RPMI7951 (cell line): ENCODE measurements around the gene MAD1L1. TPM values are rescaled to one million over a fixed set of nuclear protein-coding genes. Genes with fewer than 3 reads are reported as not detected.
"Not testable (repeated sequence)": the region's sequence is repeated elsewhere in the genome, so short reads cannot be mapped to it uniquely, and the experiment has no call there.

ENCODE experiments used
- DNase-seq: peaks from one replicate; pipeline ENCODE4 v3.0.0-alpha.2; 2012; ENCODE audit warnings: low read depth
- total RNA-seq: library from RNA; depleted of rRNA; stranded (reverse); fragments of >200 nt; shearing (Covaris generic); gene quantifications from 2 replicates; pipeline ENCODE4 v1.2.3, GENCODE V29; 2014

MAD1L1 gene
- total RNA-seq, 1 experiment from 2014 or later = 133 TPM

DNA sequence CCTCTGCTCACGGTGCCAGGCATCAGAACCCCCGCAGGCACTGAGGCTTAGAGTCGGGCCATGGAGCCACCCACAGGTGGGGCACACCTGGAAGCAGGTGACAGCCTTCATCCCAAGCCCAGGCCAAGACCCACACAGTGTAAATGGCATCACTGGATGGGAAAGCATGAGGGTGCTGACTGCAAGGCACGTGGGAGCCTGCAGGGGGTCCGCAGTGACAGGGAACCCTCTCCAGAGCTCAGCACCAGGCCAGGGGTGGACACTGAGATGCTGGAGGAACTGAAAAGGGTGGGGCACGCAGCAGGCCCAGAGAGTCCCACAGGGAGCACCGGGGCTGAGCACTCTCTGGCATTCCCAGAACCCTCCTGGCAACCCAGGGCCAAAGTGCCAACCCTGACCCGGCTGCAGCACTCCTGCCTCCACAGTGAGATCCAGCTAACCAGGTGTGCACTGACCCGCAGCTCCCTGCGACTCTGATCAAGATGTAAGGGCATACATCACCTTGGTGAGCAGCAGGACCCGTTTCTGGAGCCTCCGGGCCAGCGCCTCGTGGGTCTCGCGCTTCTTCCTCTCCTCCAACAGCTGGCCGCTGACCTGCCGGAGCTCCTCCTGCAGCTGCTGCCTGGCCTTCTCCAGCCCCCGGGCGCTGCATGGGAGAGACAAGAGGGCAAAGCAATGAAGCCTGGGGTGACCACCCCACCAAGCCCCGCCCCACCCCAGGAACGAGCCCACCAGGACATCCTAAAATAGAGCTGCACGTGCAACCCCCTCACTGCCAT is 163.9 kb downstream of the MAD1L1 start:
- DNase-seq = no peak

DNA sequence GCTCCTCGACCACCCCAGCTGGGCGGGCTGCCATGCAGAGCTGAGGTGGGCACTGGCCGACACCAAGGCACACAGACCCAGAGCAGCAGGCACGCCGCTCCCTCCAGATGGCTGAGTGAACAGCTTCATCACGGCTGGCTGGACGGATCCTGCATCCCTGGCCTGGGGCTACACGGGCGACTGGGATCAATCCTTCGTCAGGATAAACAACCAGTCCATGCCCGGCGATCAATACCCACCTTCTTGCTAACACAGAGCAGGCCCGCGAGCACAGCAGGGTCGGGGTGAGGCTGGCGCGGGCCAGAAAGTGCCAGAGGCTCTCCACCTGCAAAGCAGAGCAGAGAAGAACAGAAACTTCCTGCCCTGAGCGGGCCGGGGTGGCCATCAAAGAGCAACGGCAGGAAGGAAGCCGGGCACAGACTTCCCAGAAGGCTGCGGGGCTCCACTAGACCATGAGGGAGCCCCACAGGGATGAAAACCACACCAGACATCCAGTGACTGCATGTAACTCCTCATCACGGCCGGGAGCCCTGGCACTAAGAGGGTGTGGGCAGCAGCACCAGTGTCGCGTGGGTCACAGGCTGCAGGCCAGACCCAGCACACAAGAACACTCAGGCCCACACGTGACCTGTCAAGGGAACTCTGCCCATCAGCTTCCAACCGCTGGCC is 166.4 kb downstream of the MAD1L1 start:
- no peak for DNase-seq

DNA sequence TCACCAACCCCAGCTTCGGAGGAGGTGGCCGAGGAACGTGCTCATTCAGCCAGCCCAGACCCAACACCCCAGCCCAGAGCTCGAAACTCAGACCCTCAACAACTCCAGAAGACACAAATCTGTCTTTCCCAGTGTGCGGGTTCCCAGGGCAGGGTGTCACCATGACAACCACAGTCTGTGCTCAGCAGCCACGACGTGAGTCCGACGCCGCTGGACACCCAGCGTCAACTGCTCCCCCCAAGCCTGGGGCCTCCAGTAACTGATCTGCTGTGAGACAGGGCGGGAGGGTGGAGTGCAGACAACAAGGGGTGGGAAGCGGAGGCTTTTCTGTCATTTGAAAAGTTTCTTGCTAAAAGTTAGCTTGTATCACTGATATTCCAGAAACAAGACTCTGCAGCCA is 167.2 kb downstream of the MAD1L1 start:
- no peak for DNase-seq

DNA sequence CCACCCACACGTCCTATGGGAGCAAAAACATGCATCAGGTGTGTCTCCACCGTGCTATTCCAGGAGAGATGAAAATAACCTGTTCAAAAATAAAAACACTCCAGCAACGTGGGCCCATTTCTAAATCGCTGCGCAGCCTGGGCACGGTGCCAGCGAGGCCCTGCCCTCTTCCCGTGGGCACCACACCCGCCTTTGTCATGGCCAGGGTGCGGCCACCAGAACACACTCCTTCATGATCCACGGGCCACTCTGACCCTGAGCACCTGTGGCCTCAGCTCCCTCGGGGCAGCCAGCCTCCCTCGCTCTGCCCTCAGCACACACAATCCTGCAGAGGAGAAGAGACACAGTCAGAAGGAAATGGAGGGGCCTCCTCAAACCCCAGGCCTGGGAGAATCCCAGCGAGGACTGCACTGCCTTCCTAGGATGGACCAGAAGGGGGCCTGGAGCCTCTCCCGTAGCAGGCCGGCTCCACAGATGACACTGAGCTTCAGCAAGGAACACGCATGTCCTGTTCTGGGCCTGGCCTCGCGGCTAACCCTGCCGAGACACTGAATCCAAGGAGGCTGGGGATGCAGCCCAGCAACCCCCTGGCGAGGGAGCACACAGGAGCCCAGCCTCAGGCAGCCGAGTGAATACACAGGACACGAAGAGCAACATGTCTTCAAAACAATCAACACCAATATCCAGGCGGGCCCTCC is 169.0 kb downstream of the MAD1L1 start:
- DNase-seq = no peak

DNA sequence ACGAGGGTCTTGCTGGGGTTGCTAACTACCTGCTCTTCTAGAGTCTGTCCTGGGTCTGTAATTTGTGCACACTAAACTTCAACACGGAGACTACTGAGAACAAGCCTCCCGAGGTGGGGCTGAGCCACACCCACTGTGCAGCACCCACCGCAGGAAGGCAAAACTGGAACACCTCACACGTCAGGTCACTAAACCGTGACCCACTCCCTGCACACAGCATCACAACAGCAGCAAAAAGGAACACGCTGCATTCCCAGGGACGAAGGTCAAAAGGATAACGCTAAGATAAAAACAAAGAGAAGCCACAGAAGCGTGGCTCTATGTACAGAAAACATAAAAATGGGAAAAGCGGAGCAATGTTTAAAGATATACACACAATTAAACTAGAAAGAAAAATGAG is 170.1 kb downstream of the MAD1L1 start:
- no peak for DNase-seq

DNA sequence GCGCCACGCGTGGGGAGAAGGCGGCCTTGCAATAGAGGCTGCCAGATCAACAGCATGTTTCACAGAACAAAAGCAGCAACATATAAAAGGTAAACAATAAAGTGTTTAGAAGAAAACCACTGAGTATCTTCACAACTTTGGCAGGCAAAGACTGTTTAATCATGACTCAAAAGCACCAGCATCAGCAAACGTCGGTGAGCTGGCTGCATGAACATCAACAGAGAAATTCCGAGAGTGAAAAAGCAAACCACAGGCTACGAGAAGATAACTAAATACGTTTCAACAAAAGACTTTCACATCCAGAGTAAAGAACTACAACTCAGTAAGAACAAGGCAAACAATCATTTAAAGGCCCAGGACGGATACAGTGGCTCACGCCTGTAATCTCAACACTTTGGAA is 172.0 kb downstream of the MAD1L1 start:
- DNase-seq = no peak

DNA sequence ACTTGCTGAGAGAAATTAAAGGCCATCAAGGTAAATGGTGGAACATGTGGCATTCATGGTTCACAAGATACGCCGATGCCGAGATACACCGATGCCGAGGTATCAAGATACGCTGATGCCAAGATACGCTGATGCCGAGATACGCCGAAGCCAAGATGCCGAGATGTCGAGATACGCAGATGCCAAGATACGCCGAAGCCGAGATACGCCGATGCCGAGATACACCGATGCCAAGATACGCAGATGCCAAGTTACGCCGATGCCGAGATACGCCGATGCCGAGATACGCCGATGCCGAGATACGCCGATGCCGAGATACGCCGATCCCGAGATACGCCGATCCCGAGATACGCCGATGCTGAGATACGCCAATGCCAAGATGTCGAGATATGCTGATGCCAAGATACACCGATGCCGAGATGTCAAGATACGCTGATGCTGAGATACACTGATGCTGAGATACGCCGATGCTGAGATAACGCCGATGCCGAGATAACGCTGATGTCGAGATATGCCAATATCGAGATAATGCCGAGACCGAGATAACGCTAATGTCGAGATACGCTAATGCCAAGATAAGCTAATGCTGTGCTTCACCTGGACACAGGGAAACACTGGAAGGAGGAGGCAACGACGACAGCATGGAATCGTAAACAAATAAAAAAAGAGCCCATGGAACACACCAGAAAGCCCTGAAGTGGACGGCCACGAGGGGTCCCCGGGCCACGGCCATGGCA is 172.6 kb downstream of the MAD1L1 start:
- no peak for DNase-seq

DNA sequence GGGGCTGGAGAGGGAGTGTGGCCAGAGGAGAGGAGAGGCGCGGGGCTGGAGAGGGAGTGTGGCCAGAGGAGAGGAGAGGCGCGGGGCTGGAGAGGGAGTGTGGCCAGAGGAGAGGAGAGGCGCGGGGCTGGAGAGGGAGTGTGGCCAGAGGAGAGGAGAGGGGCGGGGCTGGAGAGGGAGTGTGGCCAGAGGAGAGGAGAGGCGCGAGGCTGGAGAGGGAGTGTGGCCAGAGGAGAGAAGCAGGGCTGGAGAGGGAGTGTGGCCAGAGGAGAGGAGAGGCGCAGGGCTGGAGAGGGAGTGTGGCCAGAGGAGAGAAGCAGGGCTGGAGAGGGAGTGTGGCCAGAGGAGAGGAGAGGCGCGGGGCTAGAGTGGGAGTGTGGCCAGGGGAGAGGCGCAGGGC is 174.5 kb downstream of the MAD1L1 start:
- DNase-seq = not testable (repeated sequence)

DNA sequence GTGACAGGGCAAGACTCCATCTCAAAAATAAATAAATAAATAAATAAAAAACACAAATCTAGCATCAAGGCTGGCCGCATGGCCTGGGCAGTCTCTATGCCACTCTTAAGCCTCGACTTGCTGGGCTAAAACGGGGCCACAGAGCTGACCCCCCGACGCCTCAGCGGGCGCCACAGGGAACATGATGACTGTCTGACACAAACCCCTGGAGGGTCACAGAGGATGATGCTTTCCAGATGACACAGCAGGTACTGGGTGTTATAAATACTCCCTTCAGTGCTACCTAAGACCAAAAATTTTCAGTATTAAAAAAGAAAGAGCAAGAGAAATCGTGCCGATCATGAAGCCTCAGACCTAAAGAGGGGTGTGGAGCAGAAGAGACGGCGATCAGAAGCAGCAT is 176.8 kb downstream of the MAD1L1 start:
- no peak for DNase-seq

DNA sequence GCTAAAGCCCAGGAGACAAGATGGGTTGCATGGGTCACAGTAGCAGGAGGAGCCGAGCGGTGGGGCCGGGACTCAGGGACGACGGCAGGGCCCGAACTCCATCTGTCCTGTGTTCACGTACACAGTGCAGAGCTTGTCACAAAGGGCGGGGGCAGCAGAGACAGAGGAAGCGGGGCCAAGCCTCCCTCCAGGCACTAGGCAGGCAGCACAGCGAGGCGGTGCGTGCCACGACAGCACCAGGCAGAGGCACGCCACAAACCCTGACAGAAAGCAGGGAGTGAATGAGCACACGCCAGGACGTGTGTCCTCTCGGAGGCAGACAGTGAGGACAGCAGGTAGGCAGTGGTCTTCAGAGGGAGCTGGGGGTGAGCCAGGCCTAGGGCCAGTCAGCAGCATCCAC is 177.8 kb downstream of the MAD1L1 start:
- no peak for DNase-seq

DNA sequence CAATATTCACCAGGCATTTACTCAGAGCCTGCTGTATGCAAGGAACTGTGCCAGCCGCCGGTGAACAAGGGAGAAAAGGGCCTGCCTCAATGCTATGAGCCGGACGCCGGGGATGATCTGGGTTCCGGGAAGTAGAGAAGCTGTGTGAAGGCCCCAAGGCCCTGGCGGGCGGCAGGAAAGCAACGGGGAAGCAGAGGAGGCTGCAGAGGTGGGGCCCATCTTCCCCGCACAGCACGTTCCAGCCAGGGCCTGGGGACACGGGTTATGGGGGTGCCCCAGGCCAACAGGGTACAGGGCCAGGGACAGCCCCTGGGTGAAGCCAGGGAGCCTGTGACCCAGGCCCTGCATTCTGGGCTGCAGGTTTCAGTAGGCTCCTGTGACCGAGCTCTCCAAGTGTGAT is 179.3 kb downstream of the MAD1L1 start:
- no peak for DNase-seq

DNA sequence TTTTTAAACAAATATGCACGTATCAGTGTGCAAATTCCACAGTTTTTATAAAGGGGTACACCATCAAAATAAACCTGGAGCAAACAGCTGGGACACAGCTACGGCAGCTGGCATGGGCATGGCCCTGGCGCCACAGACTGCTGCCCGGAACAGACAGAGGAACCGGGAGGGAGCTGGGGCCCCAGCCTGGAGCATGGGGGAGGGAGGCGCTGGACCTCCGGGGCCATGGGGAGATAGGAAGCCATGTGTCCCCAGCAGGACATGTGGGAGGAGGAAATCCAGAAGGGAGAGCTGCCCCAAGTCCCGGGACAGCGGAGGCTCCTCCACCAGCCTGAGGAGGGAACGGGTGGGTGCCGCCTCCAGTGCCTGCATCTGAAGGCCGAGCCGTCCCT is 180.1 kb downstream of the MAD1L1 start:
- DNase-seq = no peak

DNA sequence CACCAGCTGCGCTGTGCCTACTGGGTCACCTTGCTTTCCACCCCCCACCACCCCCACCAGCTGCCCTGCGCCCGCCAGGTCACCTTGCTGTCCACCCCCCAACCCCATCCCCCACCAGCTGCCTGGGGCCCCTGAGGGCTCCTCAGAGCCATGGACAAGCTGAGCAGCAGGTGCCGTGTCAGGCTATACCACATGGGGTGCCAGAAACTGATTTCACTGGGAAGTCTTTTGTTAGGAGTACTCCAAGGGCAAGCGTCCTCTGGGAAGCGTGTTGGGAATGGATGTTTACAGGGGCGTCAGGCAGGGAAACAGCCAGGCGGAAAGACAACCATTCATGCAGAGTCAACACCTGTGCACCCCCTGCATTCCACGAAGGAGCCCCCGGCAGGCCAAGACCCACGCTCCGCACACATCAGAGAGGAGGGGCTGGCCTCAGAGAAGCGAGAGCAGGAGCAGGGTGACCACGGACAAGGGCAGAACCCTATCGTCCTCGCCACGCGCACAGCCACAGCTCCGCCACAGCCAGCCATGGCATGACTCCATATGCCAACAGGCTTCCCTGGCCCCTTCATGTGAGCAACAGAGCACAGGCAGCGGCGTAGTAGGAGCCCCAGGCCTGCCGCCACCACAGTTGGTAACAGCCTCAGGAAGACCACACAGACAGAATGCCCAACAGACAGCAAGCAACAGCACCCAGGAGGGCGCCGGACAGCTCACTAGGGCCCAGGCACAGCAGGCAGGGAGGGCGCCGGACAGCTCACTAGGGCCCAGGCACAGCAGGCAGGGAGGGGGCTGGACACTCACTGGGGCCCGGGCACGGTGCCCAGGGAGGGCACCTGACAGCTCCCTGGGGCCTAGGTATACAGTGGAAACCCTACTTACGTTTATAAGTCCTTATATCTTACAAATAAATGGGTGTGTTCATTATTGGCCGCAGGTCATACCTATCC is 180.8 kb downstream of the MAD1L1 start:
- DNase-seq = no peak

DNA sequence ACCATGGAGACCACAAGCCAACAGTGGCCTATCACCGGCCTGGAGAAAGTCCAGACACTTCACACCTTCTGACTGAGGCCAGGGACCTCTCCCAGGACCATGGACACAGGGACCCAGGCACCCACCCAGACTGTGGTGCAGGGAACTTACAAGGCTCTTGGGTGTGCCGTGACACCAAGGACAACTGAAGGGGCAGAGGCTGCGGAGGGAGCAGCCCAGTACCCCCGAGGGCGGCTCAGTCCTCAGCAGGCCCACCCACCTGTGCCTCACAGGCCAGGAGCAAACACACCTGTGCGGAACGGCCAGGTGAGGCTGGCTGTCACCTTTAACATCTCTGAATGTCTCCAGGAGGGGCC is 182.3 kb downstream of the MAD1L1 start:
- no peak for DNase-seq

DNA sequence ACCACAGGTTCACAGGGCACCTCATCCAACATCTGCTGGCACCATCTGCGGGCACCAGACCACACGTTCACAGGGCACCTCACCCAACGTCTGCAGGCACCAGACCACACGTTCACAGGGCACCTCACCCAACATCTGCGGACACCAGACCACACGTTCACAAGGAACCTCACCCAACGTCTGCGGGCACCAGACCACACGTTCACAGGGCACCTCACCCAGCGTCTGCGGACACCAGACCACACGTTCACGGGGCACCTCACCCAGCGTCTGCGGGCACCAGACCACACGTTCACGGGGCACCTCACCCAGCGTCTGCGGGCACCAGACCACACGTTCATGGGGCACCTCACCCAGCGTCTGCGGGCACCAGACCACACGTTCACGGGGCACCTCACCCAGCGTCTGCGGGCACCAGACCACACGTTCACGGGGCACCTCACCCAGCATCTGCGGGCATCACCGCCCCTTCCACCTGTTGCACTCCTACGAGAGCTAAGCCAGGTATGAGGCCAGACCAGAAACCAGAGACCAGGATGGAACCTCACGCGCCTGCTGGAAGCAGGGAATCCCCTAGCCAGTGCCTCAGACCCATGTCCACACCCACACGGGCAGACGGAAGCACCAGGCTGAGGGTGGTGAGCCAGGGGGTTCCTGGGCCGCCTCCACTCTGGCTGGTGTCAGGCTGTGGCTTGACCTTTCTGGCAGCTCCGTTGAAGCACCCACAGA is 182.8 kb downstream of the MAD1L1 start:
- DNase-seq = no peak

DNA sequence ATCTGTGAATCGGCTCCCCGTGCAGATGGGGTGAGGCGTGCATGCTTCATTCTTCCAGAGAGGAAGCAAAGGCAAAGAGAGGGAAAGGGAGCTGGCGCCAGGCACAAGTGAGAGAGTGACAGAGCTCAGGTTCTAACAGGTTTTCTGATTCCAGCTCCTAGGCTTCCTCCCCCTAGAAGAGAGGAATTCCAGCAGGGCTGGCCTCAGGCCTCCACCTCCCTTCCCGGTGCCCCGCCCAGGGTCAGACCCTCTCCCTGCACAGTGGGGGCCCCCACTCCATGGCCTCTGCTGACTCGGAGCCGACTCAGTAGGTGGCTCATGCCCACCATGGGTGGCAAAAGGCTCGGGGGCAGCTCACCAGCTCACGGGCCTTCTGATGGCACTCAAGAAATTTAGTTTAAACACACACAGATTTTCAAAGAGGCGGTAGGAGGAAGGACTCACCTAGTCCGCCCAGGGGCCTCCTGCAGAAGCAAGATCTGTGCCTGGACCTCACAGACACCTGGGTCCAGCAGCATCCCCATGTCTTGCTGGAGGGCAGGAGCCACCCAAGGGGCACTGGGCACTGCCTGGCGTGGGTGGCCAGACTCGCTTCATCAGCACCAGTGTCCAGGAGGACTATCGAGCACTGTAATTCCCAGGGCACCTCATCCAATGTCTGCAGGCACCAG is 183.5 kb downstream of the MAD1L1 start:
- no peak for DNase-seq

DNA sequence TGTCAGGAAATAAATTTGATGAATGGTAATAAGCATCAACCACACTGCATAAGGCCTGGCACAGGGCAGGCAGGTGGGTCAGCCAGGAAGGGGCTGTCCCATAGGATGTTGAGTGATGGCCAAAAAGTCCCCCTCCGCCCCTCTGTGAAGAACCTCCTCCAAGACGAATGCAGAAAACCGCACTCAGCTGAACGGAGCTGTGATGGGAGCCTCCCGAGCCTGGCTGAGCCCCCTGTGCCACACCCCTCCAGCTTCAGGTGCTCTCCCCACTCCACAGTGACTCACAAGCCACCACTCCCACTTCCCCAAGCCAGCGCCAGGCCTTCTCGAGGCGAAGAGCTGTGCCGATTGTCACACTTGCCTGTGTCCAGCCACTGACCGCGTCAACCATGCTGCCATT is 184.2 kb downstream of the MAD1L1 start:
- no peak for DNase-seq

DNA sequence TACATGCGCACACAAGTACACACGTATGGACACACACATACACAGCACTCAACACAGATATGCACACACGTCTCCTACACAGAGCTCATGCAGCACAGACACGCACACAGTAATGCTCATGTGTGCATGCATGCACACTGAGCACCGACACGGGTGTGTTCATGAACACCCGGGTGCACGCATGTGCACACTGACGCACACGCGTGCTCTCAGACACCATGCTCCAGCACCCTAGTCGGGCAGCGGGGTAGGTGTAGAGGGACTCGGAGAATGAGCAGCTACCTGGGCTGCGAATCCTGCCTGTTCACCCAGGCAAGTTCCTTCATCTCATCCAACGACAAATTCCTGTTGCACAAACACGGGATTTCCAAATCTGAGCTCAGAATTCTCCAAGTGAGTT is 184.7 kb downstream of the MAD1L1 start:
- no peak for DNase-seq

DNA sequence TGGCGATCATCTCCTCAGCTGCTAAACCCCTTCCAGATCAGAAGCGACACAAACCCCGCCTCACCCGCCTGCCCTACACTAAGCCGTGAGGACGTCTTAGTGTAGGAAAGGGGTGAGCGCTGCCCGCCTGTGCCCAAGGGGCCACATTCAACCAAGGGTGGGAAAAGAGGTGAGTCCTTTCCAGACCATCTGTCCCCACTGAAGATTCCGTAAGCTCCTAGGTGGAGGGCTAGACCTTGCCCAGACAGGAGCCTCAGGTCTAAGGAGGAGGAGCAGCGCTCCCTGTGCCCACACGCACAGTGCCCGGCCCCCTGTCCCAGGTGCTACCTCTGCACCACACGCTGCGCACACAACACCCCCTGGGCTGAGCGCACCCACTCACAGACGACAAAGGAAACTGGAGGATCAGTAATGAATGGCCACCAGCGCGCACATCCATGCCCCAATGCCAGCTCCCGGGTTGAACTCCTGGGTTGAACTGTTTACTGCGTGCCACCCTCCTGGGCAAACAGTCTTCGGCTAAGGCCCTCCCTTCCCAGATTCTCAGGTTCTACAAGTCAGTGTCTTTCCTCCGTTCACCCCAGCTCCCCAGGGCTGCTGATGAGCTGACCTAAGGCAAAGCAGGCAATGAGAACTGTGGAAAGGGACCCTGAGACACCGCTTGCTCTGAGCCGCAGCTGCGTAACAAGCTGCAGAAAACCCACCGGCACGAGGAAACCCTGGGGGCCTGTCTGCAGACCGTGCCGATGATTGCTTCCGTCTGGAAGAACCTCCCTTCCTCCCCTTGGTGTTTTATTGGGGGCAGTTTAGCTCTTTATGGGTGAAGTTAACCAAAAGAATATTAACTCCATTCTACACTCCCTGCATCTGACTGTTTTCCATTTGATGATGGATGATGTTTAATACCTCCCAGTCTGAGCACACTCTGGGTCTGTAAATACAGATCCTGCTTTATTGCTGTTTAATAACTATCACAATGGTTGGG is 185.9 kb downstream of the MAD1L1 start:
- no peak for DNase-seq
